Left kidney (tissue), 1 donor: ENCODE data around the gene UNC5A. TPM values are rescaled to one million over a fixed set of nuclear protein-coding genes. Genes with fewer than 3 reads are reported as not detected.

ENCODE experiments used
- polyA plus RNA-seq: library from polyadenylated mRNA; unstranded; fragments of 120-200 nt; gene quantifications from one replicate; pipeline ENCODE4 v1.2.1, GENCODE V29; 2013; ENCODE audit not compliant: insufficient read length

The UNC5A gene
- polyA plus RNA-seq, 1 donor: 0.17 TPM

Other genes starting within 250 kb of the UNC5A start
- gene GPRIN1, start 200.4 kb upstream of the UNC5A start, polyA plus RNA-seq: 2.2 TPM
- gene SNCB, start 180.0 kb upstream of the UNC5A start, polyA plus RNA-seq: 0.20 TPM
- not detected for gene EIF4E1B, start 179.9 kb upstream of the UNC5A start, polyA plus RNA-seq
- 29.3 TPM for gene TSPAN17, start 163.1 kb upstream of the UNC5A start, polyA plus RNA-seq
- 0.18 TPM for gene HK3, start 88.8 kb downstream of the UNC5A start, polyA plus RNA-seq
- gene UIMC1, start 196.2 kb downstream of the UNC5A start, polyA plus RNA-seq: 50.0 TPM
- gene ZNF346, start 212.1 kb downstream of the UNC5A start, polyA plus RNA-seq: 29.4 TPM